Ishikawa (cell line): ENCODE measurements around the gene PDK4.
A peak's percentile ranks its signal among the peaks of the same experiment; 100 is the strongest.

Experiments used
- CEBPB ChIP-seq: IDR thresholded peaks from 2 replicates; pipeline ENCODE4 v1.6.1; 2012
- CREB1 ChIP-seq: IDR thresholded peaks from 2 replicates; pipeline ENCODE4 v1.6.1; 2012; ENCODE audit warnings: low read depth
- EGR1 ChIP-seq: IDR thresholded peaks from 2 replicates; pipeline ENCODE4 v1.6.1; 2012
- EP300 ChIP-seq: IDR thresholded peaks from 2 replicates; pipeline ENCODE4 v1.6.1; 2012; ENCODE audit warnings: borderline replicate concordance
- MAX ChIP-seq: IDR thresholded peaks from 2 replicates; pipeline ENCODE4 v1.6.1; 2012
- NFIC ChIP-seq: IDR thresholded peaks from 2 replicates; pipeline ENCODE4 v1.6.1; 2012
- RAD21 ChIP-seq: IDR thresholded peaks from 2 replicates; pipeline ENCODE4 v1.6.1; 2012; ENCODE audit warnings: low read depth
- TAF1 ChIP-seq: IDR thresholded peaks from 2 replicates; pipeline ENCODE4 v1.6.1; 2012; ENCODE audit warnings: low read depth, mild to moderate bottlenecking
- TCF12 ChIP-seq: IDR thresholded peaks from 2 replicates; pipeline ENCODE4 v1.6.1; 2012; ENCODE audit warnings: low read depth
- TEAD4 ChIP-seq: IDR thresholded peaks from 2 replicates; pipeline ENCODE4 v1.6.1; 2012
- USF1 ChIP-seq: IDR thresholded peaks from 2 replicates; pipeline ENCODE4 v1.6.1; 2012
- YY1 ChIP-seq: IDR thresholded peaks from 2 replicates; pipeline ENCODE4 v1.6.1; 2012; ENCODE audit warnings: low read depth
- ZBTB7A ChIP-seq: IDR thresholded peaks from 2 replicates; pipeline ENCODE4 v1.6.1; 2012; ENCODE audit warnings: low read depth
- TF ChIP-seq, protein P1 (sequence below): IDR thresholded peaks from 2 replicates; pipeline ENCODE4 v1.6.1; 2012; ENCODE audit warnings: low read depth, mild to moderate bottlenecking

DNA sequence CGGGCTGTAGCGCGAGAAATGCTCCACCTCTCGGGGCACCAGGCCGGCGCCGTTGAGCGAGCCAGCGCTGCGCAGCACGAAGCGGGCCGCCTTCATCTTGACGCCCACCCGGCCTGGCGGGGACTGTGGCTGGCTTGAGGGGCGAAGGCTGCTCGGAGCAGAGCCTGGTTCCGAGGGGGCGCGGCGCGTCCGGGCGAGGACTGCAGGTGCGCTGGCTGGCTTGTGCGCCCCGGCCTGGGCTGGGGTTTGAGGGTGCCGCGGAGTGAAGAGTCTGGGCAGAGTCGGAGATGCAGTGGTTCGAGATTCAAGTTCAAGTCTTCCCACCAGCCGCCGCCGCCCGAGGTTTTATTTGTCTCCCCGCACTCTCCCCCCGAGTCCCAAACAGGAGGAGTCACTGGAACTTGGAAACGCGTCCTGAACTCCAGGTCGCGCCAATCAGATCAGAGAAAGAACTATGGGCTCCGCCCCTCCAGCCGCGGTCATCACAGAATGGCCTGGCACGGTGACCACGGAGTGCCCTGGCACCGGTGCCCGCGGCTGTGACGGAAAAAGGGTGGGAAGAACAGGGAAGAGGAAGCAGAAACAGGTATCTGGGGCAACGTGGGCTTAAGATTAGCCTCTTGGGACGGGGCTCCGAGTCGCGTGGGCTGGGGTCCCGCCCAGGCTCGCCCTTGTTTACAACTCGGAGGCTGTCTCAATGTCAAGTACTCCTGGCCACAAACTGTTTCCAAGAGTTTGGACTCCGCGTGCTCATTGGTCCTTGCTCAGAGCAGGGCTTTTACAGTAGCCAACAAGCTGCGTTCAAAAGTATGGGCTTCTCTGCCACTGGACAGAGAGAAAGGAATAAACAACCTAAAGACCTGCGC is at the start of gene PDK4:
- TF ChIP-seq USF1 (no peak), TAF1 (peak; percentile 36; the same call in 1 of the 2 replicates), TCF12 (no peak), CREB1 (no peak), RAD21 (no peak), EP300 (no peak), MAX (peak; percentile 67), CEBPB (no peak), TEAD4 (no peak), YY1 (no peak), NFIC (peak; percentile 54; the same call in 1 of the 2 replicates), ZBTB7A (0 out of 2 replicates have a peak, but pooled peaks have one; percentile 13), EGR1 (no peak)
- TF ChIP-seq, protein P1, sequence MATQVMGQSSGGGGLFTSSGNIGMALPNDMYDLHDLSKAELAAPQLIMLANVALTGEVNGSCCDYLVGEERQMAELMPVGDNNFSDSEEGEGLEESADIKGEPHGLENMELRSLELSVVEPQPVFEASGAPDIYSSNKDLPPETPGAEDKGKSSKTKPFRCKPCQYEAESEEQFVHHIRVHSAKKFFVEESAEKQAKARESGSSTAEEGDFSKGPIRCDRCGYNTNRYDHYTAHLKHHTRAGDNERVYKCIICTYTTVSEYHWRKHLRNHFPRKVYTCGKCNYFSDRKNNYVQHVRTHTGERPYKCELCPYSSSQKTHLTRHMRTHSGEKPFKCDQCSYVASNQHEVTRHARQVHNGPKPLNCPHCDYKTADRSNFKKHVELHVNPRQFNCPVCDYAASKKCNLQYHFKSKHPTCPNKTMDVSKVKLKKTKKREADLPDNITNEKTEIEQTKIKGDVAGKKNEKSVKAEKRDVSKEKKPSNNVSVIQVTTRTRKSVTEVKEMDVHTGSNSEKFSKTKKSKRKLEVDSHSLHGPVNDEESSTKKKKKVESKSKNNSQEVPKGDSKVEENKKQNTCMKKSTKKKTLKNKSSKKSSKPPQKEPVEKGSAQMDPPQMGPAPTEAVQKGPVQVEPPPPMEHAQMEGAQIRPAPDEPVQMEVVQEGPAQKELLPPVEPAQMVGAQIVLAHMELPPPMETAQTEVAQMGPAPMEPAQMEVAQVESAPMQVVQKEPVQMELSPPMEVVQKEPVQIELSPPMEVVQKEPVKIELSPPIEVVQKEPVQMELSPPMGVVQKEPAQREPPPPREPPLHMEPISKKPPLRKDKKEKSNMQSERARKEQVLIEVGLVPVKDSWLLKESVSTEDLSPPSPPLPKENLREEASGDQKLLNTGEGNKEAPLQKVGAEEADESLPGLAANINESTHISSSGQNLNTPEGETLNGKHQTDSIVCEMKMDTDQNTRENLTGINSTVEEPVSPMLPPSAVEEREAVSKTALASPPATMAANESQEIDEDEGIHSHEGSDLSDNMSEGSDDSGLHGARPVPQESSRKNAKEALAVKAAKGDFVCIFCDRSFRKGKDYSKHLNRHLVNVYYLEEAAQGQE = no peak
